K562 (cell line): ENCODE data around the gene CRYBA4. TPM values are rescaled to one million over a fixed set of nuclear protein-coding genes. Genes with fewer than 3 reads are reported as not detected.

Experiments
- BRCA1 ChIP-seq, 2 experiments: fragments of 450-650 bp in 1 of 2; sonication (generic) in 1 of 2; formaldehyde crosslinking in 1 of 2; IDR thresholded peaks; 2 replicates each; pipeline versions ENCODE4 v1.5.0 to v1.6.1; 2017 to 2020; ENCODE audit warnings: mild to moderate bottlenecking in 1 of 2, missing genetic modification reagents in 1 of 2
- CTCF ChIP-seq, 3 experiments: IDR thresholded peaks in 2 of 3; conservative IDR thresholded peaks in 1 of 3; 2 replicates each; pipeline ENCODE4 v1.5.1; 2011 to 2012; ENCODE audit warnings: low read length in 3 of 3, mild to moderate bottlenecking in 3 of 3, control low read depth in 2 of 3, improper control_type of control experiment in 1 of 3, inconsistent platforms in 1 of 3, low read depth in 1 of 3, mixed read lengths in 1 of 3, moderate library complexity in 1 of 3; ENCODE audit not compliant: insufficient read depth in 2 of 3
- ELF1 ChIP-seq: fragments of 200-800 bp; sonication (Bioruptor generic); IDR thresholded peaks from 2 replicates; pipeline ENCODE4 v1.6.1; 2016; ENCODE audit warnings: missing genetic modification characterization, missing compliant biosample characterization
- HBP1 ChIP-seq: fragments of 450-650 bp; formaldehyde crosslinking; IDR thresholded peaks from 2 replicates; pipeline ENCODE4 v1.4.0; 2022; ENCODE audit warnings: missing genetic modification characterization
- HDAC6 ChIP-seq: IDR thresholded peaks from 2 replicates; pipeline ENCODE4 v1.6.1; 2012; ENCODE audit warnings: low read depth, mild to moderate bottlenecking, control low read depth, inconsistent platforms, low read length, moderate library complexity
- HDGF ChIP-seq: fragments of 450-650 bp; IDR thresholded peaks from 2 replicates; pipeline ENCODE4 v1.6.1; 2016
- HMG20B ChIP-seq: fragments of 250-450 bp; sonication (Bioruptor Pico); IDR thresholded peaks from 2 replicates; pipeline ENCODE4 v1.5.0; 2021; ENCODE audit warnings: mild to moderate bottlenecking
- HNRNPL ChIP-seq: fragments of 200-400 bp; formaldehyde crosslinking; IDR thresholded peaks from 2 replicates; pipeline ENCODE4 v1.6.1; 2017; ENCODE audit warnings: low read depth, mild to moderate bottlenecking, low read length
- PYGO2 ChIP-seq: fragments of 450-650 bp; IDR thresholded peaks from 2 replicates; pipeline ENCODE4 v1.6.1; 2016; ENCODE audit warnings: mild to moderate bottlenecking, missing genetic modification characterization, moderate library complexity, missing compliant biosample characterization
- RB1 ChIP-seq: fragments of 450-650 bp; IDR thresholded peaks from 2 replicates; pipeline ENCODE4 v1.6.1; 2017; ENCODE audit warnings: low read depth, mild to moderate bottlenecking
- SETDB1 ChIP-seq: IDR thresholded peaks from one replicate; pipeline ENCODE4 v1.6.1; 2012; ENCODE audit warnings: low read length, control low read depth, inconsistent platforms
- SOX6 ChIP-seq: fragments of 450-650 bp; IDR thresholded peaks from 2 replicates; pipeline ENCODE4 v1.6.1; 2014; ENCODE audit warnings: mild to moderate bottlenecking
- TBP ChIP-seq: optimal IDR thresholded peaks from 2 replicates; pipeline ENCODE3; 2011; ENCODE audit warnings: low read depth, low read length, improper control_type of control experiment
- TEAD1 ChIP-seq, 2 experiments: fragments of 450-650 bp in 1 of 2; sonication (generic) in 1 of 2; formaldehyde crosslinking; IDR thresholded peaks; 2 replicates each; pipeline versions ENCODE4 v1.4.0 to v1.8.0; 2020 to 2022; ENCODE audit warnings: mild to moderate bottlenecking in 2 of 2, missing genetic modification reagents in 1 of 2
- TSC22D4 ChIP-seq: fragments of 450-650 bp; IDR thresholded peaks from 2 replicates; pipeline ENCODE4 v1.6.1; 2016; ENCODE audit warnings: missing genetic modification characterization, missing biosample characterization, control low read depth
- WHSC1 ChIP-seq: IDR thresholded peaks from one replicate; pipeline ENCODE4 v1.6.1; 2012; ENCODE audit warnings: low read length, control low read depth, inconsistent platforms
- ZFP30 ChIP-seq: fragments of 250-450 bp; sonication (Bioruptor Pico); IDR thresholded peaks from 2 replicates; pipeline ENCODE4 v1.8.0; 2022; ENCODE audit warnings: moderate library complexity, mild to moderate bottlenecking, inconsistent platforms, borderline replicate concordance
- ZNF280A ChIP-seq: fragments of 450-650 bp; IDR thresholded peaks from 2 replicates; pipeline ENCODE4 v1.6.1; 2018; ENCODE audit warnings: mild to moderate bottlenecking, low read depth; ENCODE audit not compliant: partially characterized antibody
- ZNF316 ChIP-seq: fragments of 450-650 bp; IDR thresholded peaks from 2 replicates; pipeline ENCODE4 v1.6.1; 2016
- ZNF408 ChIP-seq: fragments of 250-450 bp; sonication (Bioruptor Pico); IDR thresholded peaks from 2 replicates; pipeline ENCODE4 v1.4.0; 2020; ENCODE audit warnings: low read depth, mild to moderate bottlenecking, moderate library complexity
- ZNF586 ChIP-seq: fragments of 450-650 bp; formaldehyde crosslinking; conservative IDR thresholded peaks from 2 replicates; pipeline ENCODE4 v1.4.0; 2020; ENCODE audit warnings: mild to moderate bottlenecking, moderate library complexity
- ZNF655 ChIP-seq: fragments of 250-450 bp; sonication (Bioruptor Pico); IDR thresholded peaks from 2 replicates; pipeline ENCODE4 v1.5.0; 2021
- ZSCAN32 ChIP-seq: fragments of 450-650 bp; formaldehyde crosslinking; IDR thresholded peaks from 2 replicates; pipeline ENCODE4 v1.4.0; 2020; ENCODE audit warnings: mild to moderate bottlenecking, moderate library complexity
- polyA plus RNA-seq, 8 experiments: library from polyadenylated mRNA; depleted of rRNA in 4 of 8; stranded (reverse) in 5 of 8; unstranded in 3 of 8; fragments of >200 nt; fragmentation: Nextera tagmentation in 2 of 8; fragmentation: Illumina TruSeq in 1 of 8; extraction: Ambion mirVana in 2 of 8; extraction: Trizol in 1 of 8; gene quantifications; 2 replicates each; pipeline versions ENCODE4 v1.2.1 to v1.2.3, GENCODE V29; 2011 to 2014; ENCODE audit warnings: inconsistent platforms in 1 of 8, missing spikeins in 1 of 8
- total RNA-seq, 7 experiments: library from RNA; depleted of rRNA in 6 of 7; stranded (reverse); fragments of >200 nt in 6 of 7; fragmentation: Illumina TruSeq in 2 of 7; extraction: Trizol in 2 of 7; gene quantifications; 2 replicates each; pipeline versions ENCODE4 v1.2.1 to v1.2.3, GENCODE V29; 2011 to 2021; ENCODE audit warnings: low replicate concordance in 1 of 7

CRYBA4 gene
- total and polyA plus RNA-seq, 9 of the 15 experiments (the other 6 are each of a cell fraction or from before 2014, with no cell fraction given), result 0.59 to 3.3 (median 1.6) TPM

GRCh38 chr22:26642465-26643417, 21.0 kb downstream of the CRYBA4 start (continued):
- TF ChIP-seq RB1 (no peak), HDAC6 (no peak), TSC22D4 (tag) (no peak), ELF1 (no peak), SOX6 (no peak), HBP1 (CRISPR knock-in tag) (peak; percentile 95), ZFP30 (CRISPR knock-in tag) (no peak), CTCF (IDR thresholded peaks at IDR 0.05 in 2 of 3, conservative IDR thresholded peaks at IDR 0.05 in 1 of 3; ENCODE audit: insufficient read depth in 2 of 3, low read depth in 1 of 3, low read length in 3 of 3) (peak; percentile 47 to 62 (median 48); a peak in 5 of 6 replicates), ZNF316 (peak; percentile 17; the same call in 1 of the 2 replicates), ZNF408 (CRISPR knock-in tag) (no peak), HDGF (peak; percentile 79), PYGO2 (no peak; the same call in 1 of the 2 replicates), ZSCAN32 (CRISPR knock-in tag) (no peak), HNRNPL (no peak), ZNF655 (no peak), WHSC1 (no peak), HMG20B (no peak), TBP (no peak), BRCA1 (IDR thresholded peaks at IDR 0.05) (no peak), BRCA1 (CRISPR knock-in tag; IDR thresholded peaks at IDR 0.05) (no peak), SETDB1 (no peak), TEAD1 (CRISPR knock-in tag; IDR thresholded peaks at IDR 0.05) (no peak), ZNF280A (peak; percentile 48), ZNF586 (CRISPR knock-in tag) (no peak)
